Measurements from ENCODE around the gene MRPL36.

MRPL36 gene

DNA sequence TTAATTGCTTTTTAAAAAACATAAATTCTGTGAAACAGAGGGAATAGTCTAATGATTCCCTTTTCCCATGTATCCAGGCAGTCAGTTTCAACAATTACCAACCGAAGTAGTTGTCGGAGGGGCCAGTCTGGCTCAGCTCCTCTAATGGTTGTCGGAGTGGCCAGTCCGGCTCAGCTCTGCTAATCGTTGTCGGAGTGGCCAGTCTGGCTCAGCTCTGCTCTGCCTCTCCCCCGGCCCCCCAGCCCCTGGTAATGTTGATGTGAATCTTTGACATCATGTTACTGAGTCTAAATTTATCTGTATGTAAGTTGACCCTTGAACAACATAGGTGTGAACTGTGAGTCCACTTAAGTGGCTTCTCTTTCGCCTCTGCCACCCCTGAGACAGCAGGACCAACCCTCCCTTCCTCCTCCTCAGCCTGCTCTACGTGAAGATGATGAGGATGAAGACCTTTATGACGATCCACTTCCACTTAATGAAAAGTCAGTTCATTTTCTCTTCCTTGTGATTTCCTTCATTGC, 11.0 kb upstream of the MRPL36 start:
- ATAC-seq, result no peak
- Mint-ChIP-seq H3K4me3 (no peak overlapping the region), H3K36me3 (ENCODE audit: low read depth) (peaks cover 62% of the 10 kb centered on the region), H3K9me3 (no peaks in the 10 kb centered on the region), H3K27ac (no peak overlapping the region), H3K27me3 (no peaks in the 10 kb centered on the region), H3K4me1 (peaks cover 14% of the 10 kb centered on the region)
- no peak for DNase-seq

DNA sequence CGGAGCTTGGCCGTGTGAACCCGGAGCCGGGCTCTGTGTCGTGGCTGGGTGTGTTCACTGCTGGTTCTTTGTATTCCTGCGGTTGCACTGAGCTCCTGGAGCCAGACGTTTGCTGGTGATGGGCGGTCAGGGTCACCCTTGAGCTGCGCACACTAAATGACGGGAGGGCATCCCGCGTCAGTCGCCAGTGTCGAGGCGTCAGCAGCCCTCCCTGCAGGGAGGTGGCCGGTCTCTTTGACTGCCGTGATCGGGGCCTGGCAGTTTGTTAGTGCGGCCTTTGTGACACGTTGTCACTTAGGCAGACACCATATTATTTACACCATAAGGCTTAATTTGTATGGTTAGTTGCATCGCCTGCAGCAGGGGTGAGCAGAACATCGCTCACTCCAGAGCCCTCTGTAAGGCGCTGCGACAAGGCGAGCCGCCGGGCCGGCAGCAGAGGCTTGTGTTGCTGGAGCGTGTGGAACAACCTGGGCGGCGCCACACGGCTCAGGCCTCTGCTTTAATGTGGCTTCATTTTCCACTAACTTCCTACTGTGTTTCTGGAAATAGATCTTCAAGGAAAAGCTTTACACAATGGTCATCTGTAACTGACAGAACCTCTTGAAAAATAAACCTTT, 9.9 kb upstream of the MRPL36 start:
- Mint-ChIP-seq H3K4me1 (peaks cover 15% of the 10 kb centered on the region), H3K36me3 (ENCODE audit: low read depth) (peaks cover 63% of the 10 kb centered on the region), H3K4me3 (no peak overlapping the region), H3K9me3 (no peaks in the 10 kb centered on the region), H3K27me3 (no peaks in the 10 kb centered on the region), H3K27ac (no peak overlapping the region)
- no peak for DNase-seq
- ATAC-seq, result no peak

DNA sequence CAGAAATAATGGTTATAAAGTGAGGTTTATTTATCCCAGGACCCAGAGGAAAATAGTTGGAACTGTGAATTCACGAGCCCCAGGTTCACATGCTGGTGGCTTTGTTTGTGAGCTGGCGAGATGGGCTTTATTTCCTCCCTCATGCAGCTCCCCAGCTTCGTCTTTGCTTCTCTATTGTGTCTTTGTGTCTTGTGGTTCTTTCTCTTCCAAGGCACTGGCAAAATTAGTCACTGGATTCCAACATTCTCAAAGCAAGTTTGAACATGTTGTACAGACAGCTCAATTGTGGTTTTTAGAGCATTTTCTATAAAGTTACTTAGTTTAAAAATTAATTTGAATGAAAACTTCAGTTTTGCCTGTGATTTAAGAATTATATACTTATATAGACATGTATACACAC, 8.8 kb upstream of the MRPL36 start:
- DNase-seq (no peak), ATAC-seq (no peak)
- Mint-ChIP-seq H3K36me3 (ENCODE audit: low read depth) (peaks cover 62% of the 10 kb centered on the region), H3K4me1 (peaks cover 25% of the 10 kb centered on the region), H3K4me3 (no peak overlapping the region), H3K27me3 (no peaks in the 10 kb centered on the region), H3K9me3 (no peaks in the 10 kb centered on the region), H3K27ac (no peak overlapping the region)

DNA sequence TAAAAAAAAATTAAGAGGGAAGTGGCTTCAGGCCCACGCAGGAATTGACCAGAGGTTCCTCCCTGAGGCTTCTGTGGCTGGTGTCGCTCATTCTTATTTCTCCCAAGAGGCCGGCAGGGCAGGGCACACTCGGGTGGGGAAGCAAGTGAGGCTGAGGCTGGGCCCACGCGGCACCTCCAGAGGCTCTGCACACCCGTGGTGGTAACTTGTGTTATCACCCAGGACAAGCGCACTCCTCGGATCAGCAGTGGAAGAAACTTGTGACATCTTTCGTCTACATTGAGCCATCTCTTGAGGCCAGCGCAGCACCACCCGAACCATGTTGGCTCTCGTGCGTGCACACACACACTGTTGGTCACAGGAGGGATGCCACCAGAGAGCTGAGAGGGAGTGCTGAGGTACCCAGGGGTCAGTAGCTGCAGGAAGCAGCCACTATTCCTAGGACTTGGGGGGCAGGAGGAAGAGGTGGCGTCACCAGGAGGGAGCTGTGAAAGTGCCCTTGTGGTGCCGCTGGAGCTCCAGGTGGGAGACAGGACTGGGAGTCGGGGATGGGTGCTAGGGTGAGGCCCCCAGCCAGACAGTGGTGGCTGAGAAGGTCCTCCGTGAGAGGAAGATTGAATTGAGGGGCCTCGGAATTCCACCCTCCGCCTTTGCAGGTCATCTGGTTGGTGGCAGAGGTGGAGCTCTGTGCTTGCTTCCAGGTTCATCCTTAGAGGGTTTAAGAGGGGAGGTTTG, 8.0 kb upstream of the MRPL36 start:
- no peak overlapping the region for H3K4me3 Mint-ChIP-seq
- H3K27me3 Mint-ChIP-seq, result no peaks in the 10 kb centered on the region
- peaks cover 65% of the 10 kb centered on the region for H3K36me3 Mint-ChIP-seq (ENCODE audit: low read depth)
- peaks cover 33% of the 10 kb centered on the region for H3K4me1 Mint-ChIP-seq
- ATAC-seq (no peak), DNase-seq (no peak)
- H3K9me3 Mint-ChIP-seq, result no peaks in the 10 kb centered on the region
- no peak overlapping the region for H3K27ac Mint-ChIP-seq

DNA sequence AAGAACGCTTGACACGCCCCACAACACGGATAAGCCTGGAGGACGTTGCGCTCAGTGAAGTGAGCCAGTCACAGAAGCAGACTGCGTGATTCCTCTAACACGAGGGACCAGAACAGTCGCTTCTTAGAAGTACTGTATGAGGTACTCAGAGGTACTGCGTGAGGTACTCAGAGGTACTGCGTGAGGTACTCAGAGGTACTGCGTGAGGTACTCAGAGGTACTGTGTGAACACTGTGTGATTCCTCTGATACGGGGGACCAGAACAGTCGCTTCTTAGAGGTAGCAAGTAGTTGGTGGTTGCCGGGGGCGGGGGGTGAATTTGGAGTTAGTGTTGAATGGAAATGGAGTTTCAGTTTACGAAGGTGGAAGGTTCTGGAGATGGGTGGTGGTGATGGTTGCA, 7.3 kb upstream of the MRPL36 start:
- Mint-ChIP-seq H3K27me3 (no peaks in the 10 kb centered on the region), H3K27ac (no peak overlapping the region), H3K4me1 (peaks cover 38% of the 10 kb centered on the region), H3K4me3 (no peak overlapping the region), H3K36me3 (ENCODE audit: low read depth) (peaks cover 65% of the 10 kb centered on the region), H3K9me3 (no peaks in the 10 kb centered on the region)
- no peak for DNase-seq
- peak; percentile 33 for ATAC-seq

DNA sequence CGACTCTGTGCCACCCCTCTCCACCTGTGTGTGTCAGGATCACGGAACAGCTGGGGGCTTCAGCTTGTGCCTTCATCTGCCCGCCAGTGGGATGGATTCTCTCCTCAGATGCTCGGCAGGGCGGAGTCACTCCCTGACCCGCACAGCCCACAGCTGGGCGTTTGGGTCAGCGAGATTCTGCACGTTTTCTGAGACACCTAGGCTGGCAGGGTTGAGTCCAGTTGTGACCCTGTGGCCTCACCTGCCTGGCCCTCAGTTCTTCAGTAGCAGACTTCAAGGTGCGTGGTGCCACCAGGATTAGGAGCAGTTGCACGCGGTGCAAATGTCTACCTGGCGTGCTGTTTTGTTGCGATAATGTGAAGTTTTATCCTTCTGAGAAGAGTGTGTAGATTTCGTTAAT, 6.6 kb upstream of the MRPL36 start:
- DNase-seq, result no peak
- ATAC-seq, result no peak
- Mint-ChIP-seq H3K36me3 (ENCODE audit: low read depth) (peaks cover 60% of the 10 kb centered on the region), H3K9me3 (no peaks in the 10 kb centered on the region), H3K4me3 (no peak overlapping the region), H3K27me3 (no peaks in the 10 kb centered on the region), H3K4me1 (peaks cover 39% of the 10 kb centered on the region), H3K27ac (no peak overlapping the region)

- peaks cover 36% of the 10 kb centered on the region for H3K4me1 Mint-ChIP-seq
- no peak for DNase-seq
- H3K27ac Mint-ChIP-seq, result no peak overlapping the region
- H3K27me3 Mint-ChIP-seq, result no peaks in the 10 kb centered on the region
- no peak overlapping the region for H3K4me3 Mint-ChIP-seq
- no peaks in the 10 kb centered on the region for H3K9me3 Mint-ChIP-seq
- ATAC-seq, result no peak
- peaks cover 57% of the 10 kb centered on the region for H3K36me3 Mint-ChIP-seq (ENCODE audit: low read depth)
These were observed 6.1 kb upstream of the MRPL36 start for GRCh38 chr5:1805736-1806135.

GRCh38 chr5:1805326-1805725, 5.7 kb upstream of the MRPL36 start:
- DNase-seq (no peak), ATAC-seq (no peak)
- Mint-ChIP-seq H3K4me3 (no peak overlapping the region), H3K27me3 (no peaks in the 10 kb centered on the region), H3K36me3 (ENCODE audit: low read depth) (peaks cover 57% of the 10 kb centered on the region), H3K4me1 (peaks cover 38% of the 10 kb centered on the region), H3K27ac (no peak overlapping the region), H3K9me3 (no peaks in the 10 kb centered on the region)

DNA sequence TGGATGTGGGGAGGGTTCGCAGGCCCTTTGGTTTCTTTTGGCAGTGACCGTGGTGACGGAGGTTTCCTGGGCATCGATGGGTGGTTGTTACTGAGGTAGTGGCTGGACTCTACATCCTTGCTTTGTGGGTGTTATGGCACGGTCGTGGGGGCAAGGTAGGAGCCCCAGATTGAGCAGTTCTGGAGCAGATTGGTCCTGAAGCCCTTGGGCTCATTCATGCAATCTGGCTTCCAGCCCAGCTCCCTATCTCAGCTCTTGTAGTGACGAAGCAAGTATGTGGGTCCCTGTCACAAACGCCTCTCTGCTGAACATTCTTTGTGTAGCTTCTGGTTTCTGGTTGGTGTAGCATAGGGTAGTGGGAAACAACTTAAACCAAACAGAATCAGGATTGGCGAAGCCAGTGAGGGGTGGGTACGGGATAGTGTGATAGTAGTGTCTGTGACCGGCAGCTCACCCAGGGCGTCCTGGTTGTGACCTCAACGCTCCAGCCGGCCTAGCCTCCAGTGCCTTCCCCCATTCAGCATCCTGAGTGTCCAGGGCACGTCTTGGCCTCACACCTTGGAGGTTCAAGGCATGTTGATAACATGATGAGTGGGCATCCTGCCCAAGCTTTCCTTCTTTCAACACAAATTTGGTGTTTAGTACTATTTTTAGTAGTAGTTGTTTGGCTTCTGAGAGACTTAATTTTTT, 4.5 kb upstream of the MRPL36 start:
- no peak for DNase-seq
- Mint-ChIP-seq H3K4me3 (no peak overlapping the region), H3K27me3 (no peaks in the 10 kb centered on the region), H3K9me3 (no peaks in the 10 kb centered on the region), H3K4me1 (peaks cover 42% of the 10 kb centered on the region), H3K27ac (peak overlapping the region; percentile 49), H3K36me3 (ENCODE audit: low read depth) (peaks cover 57% of the 10 kb centered on the region)
- ATAC-seq, result no peak

- H3K27me3 Mint-ChIP-seq, result no peaks in the 10 kb centered on the region
- peaks cover 60% of the 10 kb centered on the region for H3K36me3 Mint-ChIP-seq (ENCODE audit: low read depth)
- H3K4me3 Mint-ChIP-seq, result peak overlapping the region; percentile 94
- peaks cover 48% of the 10 kb centered on the region for H3K4me1 Mint-ChIP-seq
- H3K27ac Mint-ChIP-seq, result peak overlapping the region; percentile 40
- ATAC-seq, result no peak
- DNase-seq, result no peak
- H3K9me3 Mint-ChIP-seq, result no peaks in the 10 kb centered on the region
These were observed 3.6 kb upstream of the MRPL36 start for GRCh38 chr5:1803192-1803591.

GRCh38 chr5:1801967-1802295, 2.3 kb upstream of the MRPL36 start:
- Mint-ChIP-seq H3K9me3 (no peaks in the 10 kb centered on the region), H3K27ac (peak overlapping the region; percentile 94), H3K27me3 (no peaks in the 10 kb centered on the region), H3K4me1 (peaks cover 55% of the 10 kb centered on the region), H3K36me3 (ENCODE audit: low read depth) (peaks cover 59% of the 10 kb centered on the region), H3K4me3 (peak overlapping the region; percentile 94)
- no peak for ATAC-seq
- DNase-seq, result no peak

DNA sequence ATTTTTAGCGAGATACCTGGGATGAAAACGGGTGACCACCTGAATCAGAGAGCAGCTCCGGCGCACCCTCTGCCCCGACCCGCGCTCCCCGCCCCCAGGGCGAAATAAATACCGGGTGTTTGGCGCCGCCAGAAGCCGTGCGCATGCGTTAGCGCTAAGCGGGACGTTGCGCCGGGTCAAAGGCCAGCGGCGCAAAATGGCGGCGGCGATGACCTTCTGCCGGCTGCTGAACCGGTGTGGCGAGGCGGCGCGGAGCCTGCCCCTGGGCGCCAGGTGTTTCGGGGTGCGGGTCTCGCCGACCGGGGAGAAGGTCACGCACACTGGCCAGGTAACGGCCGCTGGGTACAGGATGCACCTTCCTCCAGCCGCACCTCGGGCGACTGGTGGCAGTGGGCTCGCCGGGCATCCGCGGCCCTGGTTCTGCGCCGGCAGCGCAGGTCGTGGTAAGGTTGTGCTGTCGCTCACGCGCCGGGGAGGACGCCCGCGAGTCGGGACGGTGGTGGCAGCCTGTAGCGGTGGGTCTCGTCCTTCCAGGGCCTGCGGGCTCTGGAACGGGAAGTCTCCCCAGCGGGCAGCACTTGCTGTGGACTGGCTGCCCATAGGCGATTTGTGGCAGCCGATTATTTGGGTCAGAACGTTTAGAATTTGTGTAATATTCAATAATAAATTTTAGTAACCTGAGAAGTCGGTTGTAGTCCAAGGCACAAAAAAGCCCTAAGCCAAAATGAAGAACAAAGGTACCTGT, 1.8 kb upstream of the MRPL36 start, which contains the start of gene NDUFS6:
Gene NDUFS6, plus strand, starts transcription at position 186 of the 745 bp plus-strand sequence. Its CDS starts 11 bp downstream, at position 197.
- H3K27ac Mint-ChIP-seq, result peak within 1 kb of the TSS; percentile 94
- peaks cover 58% of the 10 kb centered on the region for H3K36me3 Mint-ChIP-seq (ENCODE audit: low read depth)
- peaks cover 54% of the 10 kb centered on the region for H3K4me1 Mint-ChIP-seq
- no peaks in the 10 kb centered on the region for H3K9me3 Mint-ChIP-seq
- peak within 1 kb of the TSS; percentile 94 for H3K4me3 Mint-ChIP-seq
- ATAC-seq, result peak; percentile 59
- H3K27me3 Mint-ChIP-seq, result no peaks in the 10 kb centered on the region
- peak; percentile 87 for DNase-seq

- peaks cover 52% of the 10 kb centered on the region for H3K4me1 Mint-ChIP-seq
- H3K9me3 Mint-ChIP-seq, result no peaks in the 10 kb centered on the region
- H3K4me3 Mint-ChIP-seq, result peak overlapping the region; percentile 94
- peak overlapping the region; percentile 94 for H3K27ac Mint-ChIP-seq
- ATAC-seq, result peak; percentile 29
- H3K27me3 Mint-ChIP-seq, result no peaks in the 10 kb centered on the region
- DNase-seq, result peak; percentile 34
- H3K36me3 Mint-ChIP-seq (ENCODE audit: low read depth), result peaks cover 55% of the 10 kb centered on the region
These were observed 1.0 kb upstream of the MRPL36 start for GRCh38 chr5:1800472-1801221.

DNA sequence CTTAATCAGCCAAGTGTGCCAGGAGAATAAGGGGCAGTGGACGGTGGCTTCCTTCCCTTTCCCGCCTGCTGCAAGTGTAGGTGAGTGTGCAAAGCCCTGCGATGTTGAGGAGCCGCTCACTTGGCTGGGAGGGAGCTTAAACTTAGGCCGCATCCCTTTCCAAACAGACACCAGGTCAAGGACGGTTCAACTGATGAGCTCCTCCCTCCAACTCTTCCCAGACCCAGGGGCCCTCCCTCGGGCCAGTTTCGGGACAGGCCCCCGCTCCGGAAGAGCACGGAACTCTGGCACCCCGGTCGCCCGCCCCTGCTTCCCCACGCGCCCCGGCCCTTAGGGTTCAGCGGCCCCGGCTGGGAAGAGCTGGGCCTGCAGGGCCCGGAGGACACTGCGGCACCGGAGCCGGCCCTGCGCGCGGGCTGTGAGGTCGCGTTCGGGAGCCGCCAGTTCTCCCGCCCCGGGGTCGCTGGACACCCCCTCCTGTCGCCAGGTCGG, 481 bp downstream of the MRPL36 start:
- Mint-ChIP-seq H3K4me1 (peaks cover 62% of the 10 kb centered on the region), H3K36me3 (ENCODE audit: low read depth) (peaks cover 46% of the 10 kb centered on the region), H3K9me3 (no peaks in the 10 kb centered on the region), H3K27ac (peak overlapping the region; percentile 94), H3K27me3 (no peaks in the 10 kb centered on the region), H3K4me3 (peak overlapping the region; percentile 94)
- DNase-seq (peak; percentile 44), ATAC-seq (peak; percentile 18)
